VCaP (cell line): ENCODE data around the gene ATP13A3.

ENCODE experiments used
- H3K27ac ChIP-seq: fragments of 450-650 bp; 2 replicates; pipeline ENCODE4 v1.5.1; 2017
- CTCF ChIP-seq: fragments of 450-650 bp; conservative IDR thresholded peaks from 2 replicates; pipeline ENCODE4 v1.5.1; 2017; ENCODE audit warnings: mild to moderate bottlenecking, moderate library complexity

Gene ATP13A3

GRCh38 chr3:194376241-194376560, 110.6 kb downstream of the ATP13A3 start:
- TF ChIP-seq CTCF, result no peak
- no peak overlapping the region; the same call in 1 of the 2 replicates for H3K27ac ChIP-seq

- H3K27ac ChIP-seq, result no peak overlapping the region; the same call in 1 of the 2 replicates
- no peak for TF ChIP-seq CTCF
These were observed 111.1 kb downstream of the ATP13A3 start for GRCh38 chr3:194375473-194376240.

GRCh38 chr3:194374935-194375334, 111.9 kb downstream of the ATP13A3 start:
- TF ChIP-seq CTCF, result no peak
- no peak overlapping the region for H3K27ac ChIP-seq

DNA sequence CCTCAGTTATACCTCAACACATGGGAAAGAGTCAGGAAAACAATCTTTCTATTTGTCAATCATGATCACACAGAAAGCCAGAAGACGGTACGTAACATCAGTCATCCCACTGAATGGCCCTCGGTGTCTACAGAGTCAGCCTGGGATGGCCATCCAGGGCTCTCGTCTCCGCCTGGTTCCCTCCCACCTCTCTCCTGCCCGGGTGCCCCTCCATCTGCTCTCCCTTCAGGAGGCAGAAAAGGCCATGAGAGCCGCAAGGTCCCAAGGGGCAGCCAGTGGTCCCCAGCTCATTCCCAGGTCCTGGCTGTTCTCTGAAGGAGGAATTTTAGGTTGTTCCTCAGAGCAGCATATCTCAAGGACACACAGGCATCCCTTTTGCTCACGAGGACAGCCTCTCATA, 112.9 kb downstream of the ATP13A3 start:
- no peak for TF ChIP-seq CTCF

GRCh38 chr3:194373028-194373427, 113.8 kb downstream of the ATP13A3 start:
- no peak overlapping the region for H3K27ac ChIP-seq
- TF ChIP-seq CTCF, result no peak

More for the DNA sequence above, 112.9 kb downstream of the ATP13A3 start:
- no peak overlapping the region for H3K27ac ChIP-seq

DNA sequence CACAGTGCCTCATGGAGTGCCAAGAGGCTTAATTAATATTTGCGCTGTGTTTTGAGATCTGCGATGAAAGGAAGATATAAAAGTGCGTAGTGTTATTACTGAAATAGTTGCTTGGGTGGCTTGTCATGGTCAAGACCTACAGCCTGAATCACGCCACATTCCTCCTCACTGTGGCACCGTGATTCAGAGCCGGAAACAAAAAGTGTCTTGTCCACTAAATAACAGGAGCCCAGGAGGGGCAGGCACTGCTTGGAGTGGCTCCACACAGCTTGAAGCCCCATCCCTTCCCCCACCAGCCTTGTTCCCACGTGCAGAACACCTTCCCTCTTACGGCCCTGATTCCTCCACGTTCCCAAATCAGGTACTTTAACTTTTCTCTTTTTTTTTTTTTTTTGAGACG, 116.0 kb downstream of the ATP13A3 start:
- H3K27ac ChIP-seq, result no peak overlapping the region
- no peak for TF ChIP-seq CTCF

GRCh38 chr3:194369522-194370279, 117.1 kb downstream of the ATP13A3 start, which contains the start of gene LRRC15:
TSS of gene LRRC15 (minus strand) at chr3:194369743. CDS start at chr3:194361043, 8,700 bp downstream.
- TF ChIP-seq CTCF, result no peak
- no peak within 1 kb of the TSS for H3K27ac ChIP-seq
